Measurements from ENCODE around the gene RAP1GAP. TPM values are rescaled to one million over a fixed set of nuclear protein-coding genes. Genes with fewer than 3 reads are reported as not detected.

RAP1GAP gene
- total RNA-seq, 2 donors from 2014 or later, result 0.45 to 6.0 TPM

DNA sequence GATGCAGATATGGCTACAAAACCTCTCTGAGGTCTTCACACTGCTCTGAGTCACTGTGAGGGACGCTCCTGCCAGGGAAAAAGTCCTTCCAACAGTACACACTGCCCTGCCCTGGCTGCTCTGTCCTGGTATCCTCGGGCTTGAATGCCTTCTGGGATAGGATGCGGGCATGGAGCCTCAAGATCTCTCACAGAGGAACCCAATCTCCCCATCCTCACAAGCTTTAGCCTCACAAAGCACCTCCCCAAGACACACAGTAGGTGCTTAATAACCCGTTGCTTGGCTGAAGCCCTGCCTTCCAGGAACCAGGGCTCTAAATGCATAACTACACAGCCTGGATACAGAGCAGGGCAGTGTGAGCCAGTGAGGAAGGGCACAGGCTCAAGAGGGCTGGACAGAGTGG lies 9.2 kb downstream of the RAP1GAP start:
- Mint-ChIP-seq H3K4me3 (peak overlapping the region; percentile 65), H3K27ac (no peak overlapping the region), H3K27me3 (peaks cover 11% of the 10 kb centered on the region), H3K4me1 (peaks cover 5% of the 10 kb centered on the region), H3K36me3 (ENCODE audit: low read depth) (no peaks in the 10 kb centered on the region), H3K9me3 (no peaks in the 10 kb centered on the region)
- ATAC-seq (replicated peaks), result peak; percentile 4

DNA sequence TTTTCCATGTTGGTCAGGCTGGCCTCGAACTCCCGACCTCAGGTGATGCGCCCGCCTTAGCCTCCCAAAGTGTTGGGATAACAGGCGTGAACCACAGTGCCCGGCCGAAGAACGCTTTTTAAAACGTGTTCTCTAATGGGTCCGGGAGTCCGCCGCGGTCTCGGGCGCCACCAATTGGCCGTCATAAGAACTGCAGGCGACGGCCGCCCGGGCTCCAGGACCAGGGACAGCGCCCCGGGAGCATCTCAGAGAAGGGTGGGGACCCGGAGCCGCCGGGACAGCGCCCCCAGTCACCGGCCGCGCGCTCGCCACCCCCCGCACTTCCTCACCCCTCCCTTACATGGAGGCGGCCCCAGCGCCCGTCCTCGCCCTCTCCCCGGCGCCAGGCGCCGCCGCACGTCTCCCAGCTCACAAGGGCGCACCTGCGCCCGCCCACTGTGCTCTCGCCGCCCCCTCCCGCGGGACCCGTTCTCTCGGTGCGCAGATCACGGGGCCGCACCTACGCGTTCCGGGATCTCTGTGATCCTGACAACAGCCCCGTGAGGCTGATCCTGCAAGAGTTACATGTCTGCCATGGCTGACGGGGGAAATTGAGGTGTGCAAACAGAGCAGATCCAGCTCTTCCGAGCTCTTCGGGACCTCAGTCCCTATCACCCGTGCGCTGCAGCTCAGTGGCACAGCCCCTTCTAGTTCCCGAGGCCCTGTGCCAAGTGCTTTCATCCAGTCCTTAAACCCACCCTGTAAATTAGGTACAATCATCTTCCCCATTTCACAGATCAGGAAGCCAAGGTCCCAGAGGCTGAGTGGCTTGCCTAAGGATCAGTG lies 9.8 kb downstream of the RAP1GAP start:
- Mint-ChIP-seq H3K9me3 (no peaks in the 10 kb centered on the region), H3K36me3 (ENCODE audit: low read depth) (no peaks in the 10 kb centered on the region), H3K4me1 (peaks cover 5% of the 10 kb centered on the region), H3K4me3 (peak overlapping the region; percentile 65), H3K27ac (no peak overlapping the region), H3K27me3 (peaks cover 8% of the 10 kb centered on the region)
- peak; percentile 87 for ATAC-seq (replicated peaks)

DNA sequence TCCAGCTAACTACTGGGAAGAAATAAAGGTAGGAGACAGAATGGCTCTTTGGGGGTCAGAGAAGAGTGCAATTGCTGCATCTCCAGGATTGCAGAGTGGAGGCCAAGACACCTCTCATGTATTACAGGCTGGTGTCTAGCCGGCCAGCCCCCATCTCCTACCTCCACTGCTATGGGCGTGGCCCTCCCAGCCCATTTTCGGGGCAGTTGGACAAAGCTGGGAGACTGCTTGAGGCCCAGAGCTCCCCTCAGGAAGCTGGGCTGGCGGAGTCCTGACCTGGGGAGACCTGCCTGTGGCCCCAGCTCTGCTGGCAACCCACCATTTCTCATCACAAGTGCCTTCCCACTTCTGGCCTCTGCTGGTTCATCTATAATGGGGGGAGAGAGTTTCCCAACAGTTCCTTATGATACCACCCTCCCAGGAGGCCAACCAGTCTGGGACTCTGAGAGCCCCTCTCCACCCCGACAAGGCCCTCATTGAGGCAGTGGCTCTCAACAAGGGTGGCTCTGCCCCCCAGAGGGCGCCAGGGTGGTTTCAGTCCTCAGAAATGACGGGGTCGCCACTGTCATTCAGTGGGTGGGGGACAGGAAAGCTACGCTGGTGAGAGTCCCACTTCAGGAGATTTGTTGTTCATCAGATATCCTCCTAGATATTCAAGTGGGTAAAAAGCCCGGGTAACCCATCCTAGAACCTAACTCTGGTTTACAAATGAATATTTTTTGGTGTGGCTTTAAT lies 11.5 kb downstream of the RAP1GAP start:
- no peaks in the 10 kb centered on the region for H3K9me3 Mint-ChIP-seq
- no peak for ATAC-seq (replicated peaks)
- no peaks in the 10 kb centered on the region for H3K36me3 Mint-ChIP-seq (ENCODE audit: low read depth)
- H3K27me3 Mint-ChIP-seq, result peaks cover 7% of the 10 kb centered on the region
- H3K27ac Mint-ChIP-seq, result no peak overlapping the region
- no peak overlapping the region for H3K4me3 Mint-ChIP-seq
- peaks cover 5% of the 10 kb centered on the region for H3K4me1 Mint-ChIP-seq

DNA sequence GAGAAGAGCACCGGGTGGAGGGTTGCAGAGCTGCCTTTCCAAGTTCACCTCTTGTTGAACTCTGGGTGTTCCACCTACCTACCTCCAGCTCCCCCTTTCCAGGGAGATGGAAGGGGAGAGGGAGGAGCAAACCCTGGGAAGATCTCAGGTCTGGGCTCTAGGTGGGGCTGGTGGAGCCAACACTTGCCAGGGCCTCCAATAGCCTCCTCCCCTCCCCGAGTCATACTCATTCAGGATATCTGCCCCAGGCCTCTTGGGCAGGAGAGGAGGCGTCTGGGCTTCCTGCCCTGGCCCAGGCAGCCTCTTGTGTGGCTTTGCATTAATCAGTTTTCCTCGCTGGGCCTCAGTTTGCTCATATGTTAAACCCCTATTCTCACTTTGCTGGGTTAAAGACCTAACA lies 13.4 kb downstream of the RAP1GAP start:
- Mint-ChIP-seq H3K27ac (no peak overlapping the region), H3K9me3 (no peaks in the 10 kb centered on the region), H3K4me3 (no peak overlapping the region), H3K4me1 (peaks cover 12% of the 10 kb centered on the region), H3K27me3 (peaks cover 6% of the 10 kb centered on the region), H3K36me3 (ENCODE audit: low read depth) (no peaks in the 10 kb centered on the region)
- no peak for ATAC-seq (replicated peaks)

DNA sequence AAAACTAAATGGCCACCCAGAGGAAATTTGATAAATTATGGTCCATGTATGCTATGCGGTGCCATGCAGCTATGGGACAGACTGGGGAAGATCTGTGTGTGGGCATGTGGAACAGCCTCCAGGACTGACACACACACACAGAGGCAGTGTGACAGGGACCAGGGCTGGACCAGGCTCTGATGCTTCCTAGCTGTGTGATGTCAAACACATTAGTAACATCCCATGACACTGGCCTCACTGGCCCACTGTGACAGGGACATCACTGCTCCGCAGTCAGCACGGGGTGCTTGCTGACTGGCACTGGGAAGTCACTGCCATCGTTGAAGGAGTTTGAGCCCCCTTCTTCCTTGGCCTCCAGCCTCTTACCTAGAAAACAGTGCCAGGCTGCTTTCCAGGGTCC lies 13.9 kb downstream of the RAP1GAP start:
- Mint-ChIP-seq H3K4me1 (peaks cover 12% of the 10 kb centered on the region), H3K27me3 (peaks cover 4% of the 10 kb centered on the region), H3K36me3 (ENCODE audit: low read depth) (no peaks in the 10 kb centered on the region), H3K27ac (no peak overlapping the region), H3K4me3 (no peak overlapping the region), H3K9me3 (no peaks in the 10 kb centered on the region)
- ATAC-seq (replicated peaks), result no peak

DNA sequence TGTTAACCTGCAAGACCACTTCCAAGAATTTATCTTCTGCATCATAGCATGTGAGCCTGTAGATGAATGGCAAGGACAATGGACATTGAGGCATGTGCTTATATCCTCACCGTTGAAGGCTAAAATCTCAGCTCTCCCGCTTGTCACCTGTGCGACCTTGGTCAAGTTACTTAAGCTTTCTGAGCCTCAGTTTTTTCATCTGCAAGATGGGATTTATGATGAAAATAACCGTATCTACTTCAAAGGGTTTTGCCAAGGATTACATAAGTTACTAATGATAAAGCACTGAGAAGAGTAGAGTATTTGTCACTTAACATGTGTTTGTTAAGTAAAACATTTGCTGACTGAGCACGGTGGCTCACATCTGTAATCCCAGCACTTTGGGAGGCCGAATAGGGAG lies 14.9 kb downstream of the RAP1GAP start:
- Mint-ChIP-seq H3K27ac (no peak overlapping the region), H3K27me3 (peaks cover 4% of the 10 kb centered on the region), H3K9me3 (no peaks in the 10 kb centered on the region), H3K36me3 (ENCODE audit: low read depth) (no peaks in the 10 kb centered on the region), H3K4me1 (peaks cover 7% of the 10 kb centered on the region), H3K4me3 (no peak overlapping the region)
- no peak for ATAC-seq (replicated peaks)

DNA sequence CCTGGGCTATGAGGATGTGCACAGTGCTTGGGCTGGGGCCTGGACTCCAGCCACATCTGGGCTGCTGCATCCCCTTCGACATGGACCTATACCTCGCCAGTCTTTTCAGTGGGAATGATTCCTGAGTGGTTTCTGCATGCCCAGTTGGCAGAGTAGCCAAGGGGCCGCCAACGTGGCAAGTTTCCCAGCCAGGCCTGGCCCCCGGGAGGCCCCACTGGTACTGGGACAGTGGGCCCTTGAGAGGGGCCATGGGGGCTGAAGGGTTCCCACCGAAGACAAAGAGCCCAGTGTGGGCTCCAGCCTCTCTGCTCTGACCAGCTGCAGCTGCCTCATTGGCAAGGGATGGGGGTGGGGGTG lies 15.4 kb downstream of the RAP1GAP start:
- H3K4me3 Mint-ChIP-seq, result no peak overlapping the region
- H3K27ac Mint-ChIP-seq, result no peak overlapping the region
- H3K9me3 Mint-ChIP-seq, result no peaks in the 10 kb centered on the region
- H3K36me3 Mint-ChIP-seq (ENCODE audit: low read depth), result no peaks in the 10 kb centered on the region
- peaks cover 4% of the 10 kb centered on the region for H3K27me3 Mint-ChIP-seq
- ATAC-seq (replicated peaks), result no peak
- H3K4me1 Mint-ChIP-seq, result peaks cover 7% of the 10 kb centered on the region

DNA sequence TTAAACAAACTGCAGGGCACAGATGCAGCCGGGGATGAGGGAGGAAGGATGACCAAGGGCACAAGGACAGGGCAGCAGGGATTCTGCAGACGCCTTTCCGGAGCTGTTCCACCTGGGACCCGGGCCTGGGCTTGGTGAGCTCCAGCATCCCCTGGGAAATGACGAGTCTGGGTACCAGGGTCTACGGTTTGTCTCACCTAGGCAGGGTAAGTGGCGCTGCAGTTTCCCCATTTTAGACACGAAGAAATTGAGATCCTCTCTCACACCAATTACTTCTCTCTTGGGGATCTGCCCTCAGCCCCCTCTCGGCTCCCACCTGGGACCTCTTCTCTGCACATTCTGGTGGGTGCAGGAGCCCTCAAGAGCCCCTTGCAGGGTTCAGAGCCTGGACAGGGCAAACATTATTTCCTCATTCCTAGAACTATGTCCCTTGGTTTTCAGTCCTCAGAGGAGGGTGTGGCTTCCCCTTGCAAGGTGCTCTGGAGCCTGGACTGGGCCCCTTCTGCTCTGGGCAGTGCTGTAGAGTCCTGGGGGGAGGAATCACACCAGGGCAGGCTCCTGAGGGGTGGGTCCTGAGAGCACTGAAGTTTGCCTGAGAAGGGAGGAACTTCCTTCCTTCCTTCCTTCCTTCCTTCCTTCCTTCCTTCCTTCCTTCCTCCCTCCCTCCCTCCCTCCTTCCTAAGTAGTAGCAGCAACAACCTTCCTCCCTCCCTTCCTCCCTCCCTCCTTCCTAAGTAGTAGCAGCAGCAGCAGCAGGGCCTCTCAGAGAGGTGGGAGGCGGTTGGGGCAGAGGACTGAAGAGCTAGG lies 16.0 kb downstream of the RAP1GAP start:
- no peaks in the 10 kb centered on the region for H3K9me3 Mint-ChIP-seq
- peak overlapping the region; percentile 72 for H3K4me3 Mint-ChIP-seq
- H3K36me3 Mint-ChIP-seq (ENCODE audit: low read depth), result no peaks in the 10 kb centered on the region
- no peak overlapping the region for H3K27ac Mint-ChIP-seq
- no peak for ATAC-seq (replicated peaks)
- H3K4me1 Mint-ChIP-seq, result peaks cover 7% of the 10 kb centered on the region
- H3K27me3 Mint-ChIP-seq, result peaks cover 4% of the 10 kb centered on the region

DNA sequence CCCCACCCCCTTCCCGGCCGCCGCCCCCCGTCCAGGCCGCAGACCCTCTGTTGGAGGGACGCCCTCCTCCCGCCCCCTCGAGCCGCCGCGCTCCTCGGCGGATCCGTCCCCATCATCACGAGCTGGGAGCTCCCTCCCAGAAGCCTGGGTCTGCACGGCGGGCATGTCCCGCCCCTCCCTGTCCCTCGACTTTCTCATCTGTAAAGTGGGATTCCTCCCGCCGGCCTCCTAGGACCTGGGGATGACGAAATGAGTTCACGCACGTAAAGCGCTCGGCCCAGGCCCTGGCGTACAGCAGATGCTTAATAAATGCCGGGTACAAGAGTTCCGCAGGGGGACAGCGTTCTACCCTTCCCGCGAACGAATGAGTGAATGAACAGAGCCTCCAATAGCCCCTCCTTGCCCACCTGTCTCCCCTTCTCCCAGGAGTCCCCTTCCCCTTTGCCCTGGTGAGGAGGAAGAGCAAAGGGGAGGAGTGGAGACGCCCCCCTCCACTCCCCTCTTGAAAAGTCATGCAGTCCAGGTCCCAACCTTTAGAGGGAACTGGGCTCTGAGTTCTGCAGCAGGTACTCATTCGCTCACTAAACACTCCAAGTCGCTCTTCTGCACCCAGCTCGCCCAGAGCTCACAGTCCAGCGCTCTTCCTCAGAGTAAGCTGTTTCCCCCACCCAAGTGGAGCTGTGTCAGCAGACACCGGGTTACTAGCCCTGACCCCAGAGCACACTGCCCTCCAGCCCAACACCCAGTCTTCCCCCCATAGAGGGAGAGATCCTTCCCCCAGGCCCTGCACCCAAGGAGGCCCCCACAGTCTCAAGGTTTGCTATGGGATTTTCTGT lies 16.8 kb downstream of the RAP1GAP start:
- Mint-ChIP-seq H3K27ac (no peak overlapping the region), H3K4me3 (peak overlapping the region; percentile 72), H3K4me1 (peaks cover 7% of the 10 kb centered on the region), H3K36me3 (ENCODE audit: low read depth) (no peaks in the 10 kb centered on the region), H3K27me3 (peaks cover 4% of the 10 kb centered on the region), H3K9me3 (no peaks in the 10 kb centered on the region)
- ATAC-seq (replicated peaks), result peak; percentile 13

DNA sequence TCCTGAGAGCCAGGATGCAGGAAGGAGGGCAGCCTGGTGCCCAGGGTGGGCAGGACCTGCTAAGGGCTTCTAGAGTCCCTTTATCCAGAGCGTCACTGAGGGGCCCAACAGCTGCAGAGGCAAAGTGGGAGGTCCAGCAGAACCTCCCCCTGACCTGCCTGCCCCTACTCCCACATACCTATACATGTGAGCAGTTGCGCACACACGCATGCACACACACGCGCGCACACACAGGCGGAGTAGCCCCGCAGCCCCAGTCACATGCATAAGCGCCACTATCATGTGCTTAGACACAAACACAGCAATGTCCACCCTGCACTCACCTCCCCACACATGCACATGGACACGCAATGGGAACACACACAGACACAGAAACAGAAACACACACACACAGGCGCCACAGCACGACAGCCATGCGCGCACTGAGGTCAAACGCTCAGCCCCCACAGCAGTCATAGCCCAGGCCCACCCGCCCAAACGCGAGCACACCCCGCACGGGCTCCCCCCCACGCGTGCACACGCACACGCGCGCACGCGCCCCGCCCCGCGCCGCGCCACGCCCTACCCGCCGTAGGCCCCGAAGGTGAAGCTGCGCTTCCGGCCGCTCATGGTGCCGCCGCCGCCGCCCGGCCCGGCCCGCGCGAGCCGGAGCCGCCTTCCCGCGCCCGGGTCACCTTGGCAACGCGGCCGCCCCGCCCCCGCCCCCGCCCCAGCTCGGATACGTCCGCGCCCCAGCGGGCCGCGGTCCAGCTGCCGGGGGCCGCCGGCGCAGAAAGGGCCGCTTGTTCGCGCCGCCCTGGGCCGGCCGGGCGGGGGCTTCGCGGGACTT lies 17.7 kb downstream of the RAP1GAP start:
- Mint-ChIP-seq H3K4me3 (peak overlapping the region; percentile 85), H3K4me1 (peaks cover 7% of the 10 kb centered on the region), H3K27ac (peak overlapping the region; percentile 58), H3K9me3 (no peaks in the 10 kb centered on the region), H3K36me3 (ENCODE audit: low read depth) (no peaks in the 10 kb centered on the region), H3K27me3 (peaks cover 9% of the 10 kb centered on the region)
- peak; percentile 81 for ATAC-seq (replicated peaks)

DNA sequence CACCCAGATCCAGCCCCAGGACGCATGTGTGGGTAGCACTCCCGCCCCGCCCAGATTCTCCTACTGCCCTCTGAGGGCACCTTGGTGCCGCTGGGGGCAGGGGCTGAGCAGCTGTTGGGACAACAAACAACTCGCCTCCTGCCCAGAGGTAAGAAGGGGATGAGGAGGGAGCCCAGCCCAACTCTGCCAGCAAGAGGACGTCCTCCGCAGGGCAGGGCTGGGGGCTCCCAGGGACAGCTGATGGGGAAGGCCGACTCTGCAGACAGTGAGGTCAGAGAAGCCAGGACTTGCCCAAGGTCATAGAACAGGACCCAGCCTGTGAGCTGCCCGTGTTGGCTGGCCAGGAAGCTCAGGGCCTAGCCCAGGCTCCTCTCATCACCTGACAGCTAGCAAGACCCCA lies 18.8 kb downstream of the RAP1GAP start:
- no peaks in the 10 kb centered on the region for H3K9me3 Mint-ChIP-seq
- peak overlapping the region; percentile 85 for H3K4me3 Mint-ChIP-seq
- no peak overlapping the region for H3K27ac Mint-ChIP-seq
- H3K27me3 Mint-ChIP-seq, result peaks cover 12% of the 10 kb centered on the region
- no peak for ATAC-seq (replicated peaks)
- H3K36me3 Mint-ChIP-seq (ENCODE audit: low read depth), result no peaks in the 10 kb centered on the region
- H3K4me1 Mint-ChIP-seq, result peaks cover 7% of the 10 kb centered on the region

DNA sequence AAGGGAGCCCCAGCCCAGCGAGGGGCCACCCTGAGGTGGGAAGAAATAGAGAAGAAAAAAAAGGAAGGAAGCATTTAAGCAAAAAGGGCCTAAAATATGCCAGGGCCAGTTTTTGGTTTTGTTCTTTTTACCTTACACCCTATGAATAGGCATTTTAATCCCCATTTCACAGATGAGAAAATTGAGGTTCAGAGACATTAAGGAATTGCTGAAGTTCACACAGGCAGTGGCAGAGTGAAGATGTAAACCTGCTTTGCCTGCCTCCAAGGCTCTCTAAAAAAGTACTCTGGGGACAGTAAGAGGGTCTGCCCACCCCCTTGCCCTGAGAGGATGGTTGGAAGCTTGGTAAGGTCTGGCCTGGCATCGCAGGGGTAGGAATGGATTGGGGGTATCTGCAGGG lies 19.8 kb downstream of the RAP1GAP start:
- Mint-ChIP-seq H3K36me3 (ENCODE audit: low read depth) (no peaks in the 10 kb centered on the region), H3K27ac (no peak overlapping the region), H3K4me3 (no peak overlapping the region), H3K4me1 (peaks cover 7% of the 10 kb centered on the region), H3K9me3 (no peaks in the 10 kb centered on the region), H3K27me3 (peaks cover 12% of the 10 kb centered on the region)
- ATAC-seq (replicated peaks), result no peak

DNA sequence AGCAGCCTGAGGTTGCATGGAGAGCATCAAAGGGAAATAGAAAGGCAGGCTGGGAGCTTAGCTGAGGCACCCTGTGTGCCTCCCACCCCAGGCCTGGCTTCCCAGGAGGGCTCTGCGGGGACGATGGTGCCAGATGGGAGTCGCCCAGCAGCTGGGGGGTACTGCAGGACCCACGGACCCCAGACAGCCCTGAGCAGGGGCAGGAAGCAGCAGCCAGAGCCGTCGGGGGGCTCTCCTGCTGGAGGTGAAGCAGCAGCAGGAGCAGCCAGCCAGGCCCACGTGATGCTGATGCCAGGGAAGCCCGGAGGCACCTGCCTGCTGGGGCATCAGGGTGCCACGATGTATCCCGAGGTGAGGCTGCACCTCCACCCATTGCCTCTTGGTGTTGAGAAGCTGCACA lies 20.4 kb downstream of the RAP1GAP start:
- Mint-ChIP-seq H3K27me3 (peaks cover 12% of the 10 kb centered on the region), H3K4me3 (no peak overlapping the region), H3K36me3 (ENCODE audit: low read depth) (no peaks in the 10 kb centered on the region), H3K4me1 (peaks cover 7% of the 10 kb centered on the region), H3K9me3 (no peaks in the 10 kb centered on the region), H3K27ac (no peak overlapping the region)
- no peak for ATAC-seq (replicated peaks)

All from activated T-helper 17 cell treated with anti-CD3 and anti-CD28 coated beads, Interleukin-2, amount 50 U/mL, for 72 hours (primary cell).